PC-3 (cell line): ENCODE measurements around the gene IGSF21.

ENCODE experiments used
- CTCF ChIP-seq: fragments of 300-600 bp; sonication (generic); conservative IDR thresholded peaks from 2 replicates; pipeline ENCODE4 v1.5.1; 2017; ENCODE audit warnings: antibody characterized with exemption, low read depth, mild to moderate bottlenecking, low read length
- EZH2 ChIP-seq: fragments of 300-600 bp; sonication (generic); IDR thresholded peaks from one replicate; pipeline ENCODE4 v1.6.1; 2017; ENCODE audit warnings: antibody characterized with exemption, mild to moderate bottlenecking, low read length; ENCODE audit not compliant: unreplicated experiment
- EZH2phosphoT487 ChIP-seq: fragments of 300-600 bp; sonication (generic); IDR thresholded peaks from 2 replicates; pipeline ENCODE4 v1.6.1; 2018; ENCODE audit warnings: mild to moderate bottlenecking, antibody characterized with exemption, low read length, borderline replicate concordance

GRCh38 chr1:18415448-18416027, 307.9 kb downstream of the IGSF21 start:
- TF ChIP-seq CTCF: no peak
- TF ChIP-seq EZH2: no peak
- no peak for TF ChIP-seq EZH2phosphoT487
